HG03378 (cell line): ENCODE results near the gene ADGRL4.
A peak's percentile ranks its signal among the peaks of the same experiment; 100 is the strongest.
"Not testable (repeated sequence)": the region's sequence is repeated elsewhere in the genome, so short reads cannot be mapped to it uniquely, and the experiment has no call there.

ENCODE experiments used
- ATAC-seq: cut with Tn5 transposase; IDR thresholded peaks from one replicate; pipeline ENCODE4 v1.9.1; 2021; ENCODE audit warnings: mild to moderate bottlenecking, moderate library complexity; ENCODE audit not compliant: unreplicated experiment

Gene ADGRL4

DNA sequence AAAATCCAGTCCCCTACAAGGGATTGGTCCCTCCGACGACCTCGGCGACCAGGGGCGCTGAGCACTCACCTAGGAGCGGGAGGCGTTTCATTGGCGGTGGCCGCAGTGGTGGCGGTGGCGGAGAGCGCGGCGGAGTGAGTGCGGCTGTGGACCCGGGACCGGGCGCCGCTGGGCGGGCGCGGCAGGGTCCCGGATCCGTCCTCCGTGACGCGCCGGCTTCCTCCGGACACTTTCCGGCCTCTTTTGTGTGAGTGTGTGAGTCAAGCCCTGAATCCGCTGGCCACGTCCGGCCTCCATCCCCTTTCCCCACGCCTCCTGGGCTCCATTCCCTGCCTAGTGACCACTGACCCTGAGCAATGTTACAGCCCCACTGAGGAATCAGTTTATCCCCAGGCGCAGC, at the start of gene ADGRL4:
Gene ADGRL4 (minus strand): TSS at position 167 of the 400 bp plus-strand sequence. CDS start 76 bp downstream, at position 91.
- ATAC-seq = no peak

DNA sequence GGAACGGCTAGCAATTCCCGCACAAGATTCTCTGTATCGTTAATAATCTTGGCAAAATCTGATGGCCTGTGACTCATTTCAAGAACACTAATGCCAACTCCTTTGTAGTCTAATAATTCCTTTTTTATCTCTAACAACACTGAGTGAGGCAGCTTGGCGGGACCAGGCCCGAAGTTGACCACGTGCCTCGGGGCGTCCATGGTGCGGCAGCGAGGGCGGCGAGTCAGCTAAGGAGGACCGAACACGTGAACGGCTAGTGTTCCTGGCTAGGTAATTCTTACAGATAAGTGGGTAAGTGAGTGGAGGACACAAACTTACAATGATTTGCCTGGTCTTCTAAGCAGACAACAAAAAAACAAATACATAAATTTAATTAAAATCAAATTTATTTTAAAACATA, 49.3 kb upstream of the ADGRL4 start:
- no peak for ATAC-seq

DNA sequence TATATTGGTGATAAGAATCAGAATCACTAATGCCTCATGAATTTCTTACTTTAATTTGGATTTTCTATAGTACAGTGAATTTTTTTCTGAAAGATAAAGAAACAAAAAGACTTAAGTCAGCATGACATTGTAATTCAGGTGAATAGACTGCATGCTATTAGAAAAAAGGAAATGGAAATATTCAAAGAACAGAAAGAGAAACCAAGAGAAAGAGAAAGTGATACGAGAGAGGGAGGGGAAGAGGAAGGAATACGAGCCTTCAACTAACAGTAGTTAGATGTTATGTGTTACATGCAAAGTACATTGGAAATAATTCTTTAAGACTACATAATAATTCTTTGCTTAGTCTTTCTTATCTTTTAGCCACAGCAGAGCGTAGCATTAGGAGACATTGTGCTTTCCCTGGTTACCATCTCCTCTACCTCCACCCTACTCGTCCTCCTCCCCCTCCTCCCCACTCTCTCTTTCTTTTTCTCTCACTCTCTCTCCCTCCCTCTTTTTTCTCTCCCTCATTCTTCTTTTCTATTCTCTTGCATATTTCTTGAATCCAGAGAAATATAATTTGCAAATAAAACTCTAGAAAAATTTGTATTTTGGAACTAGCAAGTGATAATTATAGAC, 46.4 kb upstream of the ADGRL4 start:
- ATAC-seq = peak; percentile 99

DNA sequence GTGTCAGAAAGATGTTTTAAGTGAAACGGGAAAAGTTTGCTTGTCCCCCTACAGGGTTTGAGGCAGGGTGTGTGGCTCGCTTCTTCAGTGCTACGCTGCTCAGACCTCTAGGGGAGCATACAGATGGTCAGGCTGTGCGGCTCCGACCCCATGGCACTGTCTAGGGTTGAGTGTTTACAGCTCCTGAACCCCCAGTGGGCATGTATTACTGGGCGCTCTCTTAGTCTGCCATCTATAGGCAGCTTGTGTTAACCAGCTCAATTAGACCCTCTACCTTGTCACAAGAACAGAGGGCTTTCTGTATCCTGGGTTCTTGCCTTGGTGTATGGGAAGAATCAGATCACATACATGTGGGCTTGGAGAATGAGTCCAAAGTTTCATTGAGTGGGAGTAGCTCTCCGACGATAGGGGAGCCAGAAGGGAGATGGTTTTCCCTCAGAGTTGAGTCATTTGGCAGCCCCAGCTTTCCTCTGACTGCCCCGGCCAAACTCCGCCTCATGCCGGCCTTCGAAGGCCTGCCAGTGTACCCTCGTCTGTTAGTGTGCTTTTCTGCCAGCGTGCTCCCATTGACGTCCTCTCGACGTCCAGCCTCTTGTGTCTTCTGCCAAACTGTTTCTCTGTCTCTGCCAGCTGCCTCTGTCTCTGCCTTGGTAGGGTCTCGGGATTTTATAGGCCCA, 38.6 kb upstream of the ADGRL4 start:
- no peak for ATAC-seq

DNA sequence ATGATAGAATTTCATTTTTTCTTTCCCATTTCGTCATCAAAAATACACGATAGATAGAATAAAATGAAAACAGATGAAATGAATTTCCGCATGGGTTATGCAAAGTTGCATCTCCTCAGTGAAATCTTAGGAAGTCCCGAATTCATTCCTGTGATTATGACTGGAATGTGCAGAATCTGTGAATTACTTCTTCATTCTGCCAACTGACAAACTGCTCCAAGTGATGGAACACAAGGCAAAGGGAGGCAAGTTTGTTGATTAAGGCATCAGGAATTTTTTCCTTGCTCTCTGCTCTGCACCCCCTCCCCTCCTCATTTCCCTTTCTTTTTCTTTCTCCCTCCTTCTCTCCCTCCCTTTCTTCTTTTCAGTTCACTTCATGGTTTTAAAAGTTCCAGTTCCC, 37.0 kb upstream of the ADGRL4 start:
- no peak for ATAC-seq

DNA sequence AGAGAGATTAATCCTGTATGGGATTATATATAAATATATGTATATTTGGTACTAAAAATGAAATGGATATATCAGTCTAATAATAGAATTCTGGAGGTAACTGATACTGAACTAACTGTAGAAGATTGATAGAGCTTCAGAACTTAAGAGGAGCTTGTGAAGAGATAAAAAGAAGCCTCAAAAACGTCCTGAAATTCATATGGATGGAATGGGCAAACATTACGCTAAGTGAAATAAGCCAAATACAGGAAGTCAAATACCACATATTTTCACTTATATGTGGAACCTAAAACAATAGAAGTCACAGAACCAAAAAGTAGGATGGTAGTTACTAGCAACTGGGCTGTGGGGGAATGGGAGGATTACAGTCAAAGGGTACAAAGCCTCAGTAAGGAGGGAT, 36.0 kb upstream of the ADGRL4 start:
- no peak for ATAC-seq

DNA sequence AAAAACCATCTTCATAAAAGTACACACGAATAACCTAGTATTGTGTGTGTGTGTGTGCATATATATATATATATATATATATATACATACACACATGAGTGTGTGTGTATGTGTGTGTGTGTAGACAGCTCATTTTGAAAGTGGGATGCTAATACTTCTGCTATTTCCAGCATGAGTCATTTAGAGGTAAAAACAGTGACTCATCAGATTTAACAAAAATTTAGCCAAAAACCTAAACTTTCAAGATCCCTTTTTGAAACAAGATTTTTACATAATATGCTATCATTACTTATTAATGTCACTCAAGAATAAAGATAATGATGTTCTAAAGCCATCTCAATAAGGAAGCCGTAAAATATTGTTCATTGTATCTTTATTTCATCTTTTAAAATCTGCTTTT, 35.6 kb upstream of the ADGRL4 start:
- peak; percentile 68 for ATAC-seq

DNA sequence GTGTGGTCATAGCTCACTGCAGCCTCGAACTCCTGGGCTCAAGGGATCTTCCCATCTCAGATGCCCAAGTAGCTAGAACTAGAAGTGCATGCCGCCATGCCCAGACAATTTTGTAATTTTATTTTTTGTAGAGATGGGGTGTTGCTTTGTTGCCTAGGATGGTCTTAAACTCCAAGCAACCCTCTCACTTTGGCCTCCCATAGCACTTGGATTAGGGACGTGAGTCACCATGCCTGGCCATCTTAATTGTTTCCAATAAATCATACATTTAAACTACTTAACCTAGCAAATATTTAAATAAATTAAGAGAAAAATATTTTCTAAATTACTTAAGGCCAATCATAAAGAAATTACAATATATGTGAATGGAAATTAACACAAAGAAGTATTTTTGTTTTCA, 35.1 kb upstream of the ADGRL4 start:
- no peak for ATAC-seq

DNA sequence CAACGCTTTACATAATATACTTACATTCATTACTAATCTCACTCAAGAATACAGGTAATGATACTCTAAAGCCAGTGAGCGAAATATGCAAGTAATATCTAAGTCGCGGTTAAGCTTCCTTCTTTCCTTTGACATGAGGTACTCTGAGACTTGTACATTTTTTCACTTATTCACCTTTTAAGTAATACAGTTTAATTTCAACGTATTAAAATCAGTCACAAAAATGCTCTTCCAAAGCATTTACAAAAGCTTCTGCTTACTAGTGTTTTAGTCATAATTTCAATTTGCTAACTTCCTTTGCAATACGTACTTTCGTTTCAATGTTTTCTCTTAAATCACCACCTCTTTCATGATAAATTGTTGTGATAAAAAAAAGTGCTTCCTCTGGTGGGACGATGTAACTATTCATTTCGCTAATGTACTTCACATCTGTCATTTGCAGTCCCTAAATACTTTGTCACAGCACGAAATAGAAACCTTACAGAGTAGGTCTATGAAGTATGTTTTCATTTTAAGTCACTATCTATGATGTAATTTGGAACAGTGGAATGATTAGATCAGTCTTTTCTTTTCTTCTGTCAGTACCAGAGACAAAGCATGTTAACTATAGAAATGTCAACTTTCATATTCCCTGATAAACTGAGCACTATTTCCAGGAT, 34.0 kb upstream of the ADGRL4 start:
- peak; percentile 92 for ATAC-seq

DNA sequence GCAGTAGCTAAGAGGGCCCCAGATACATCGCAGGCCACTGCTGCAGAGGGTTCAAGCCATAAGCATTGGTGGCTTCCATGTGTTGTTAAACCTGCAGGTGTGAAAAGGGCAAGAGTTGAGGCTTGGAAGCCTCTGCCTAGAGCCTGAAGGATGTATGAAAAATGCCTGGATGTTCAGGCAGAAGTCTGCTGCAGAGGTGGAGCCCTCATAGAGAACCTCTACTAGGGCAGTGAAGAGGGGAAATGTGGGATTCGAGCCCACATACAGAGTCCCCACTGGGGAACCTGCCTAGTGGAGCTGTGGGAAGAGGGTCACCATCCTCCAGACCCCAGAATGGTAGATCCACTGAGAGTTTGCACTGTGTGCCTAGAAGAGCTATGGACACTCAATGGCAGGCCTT, 30.6 kb upstream of the ADGRL4 start:
- ATAC-seq = no peak

DNA sequence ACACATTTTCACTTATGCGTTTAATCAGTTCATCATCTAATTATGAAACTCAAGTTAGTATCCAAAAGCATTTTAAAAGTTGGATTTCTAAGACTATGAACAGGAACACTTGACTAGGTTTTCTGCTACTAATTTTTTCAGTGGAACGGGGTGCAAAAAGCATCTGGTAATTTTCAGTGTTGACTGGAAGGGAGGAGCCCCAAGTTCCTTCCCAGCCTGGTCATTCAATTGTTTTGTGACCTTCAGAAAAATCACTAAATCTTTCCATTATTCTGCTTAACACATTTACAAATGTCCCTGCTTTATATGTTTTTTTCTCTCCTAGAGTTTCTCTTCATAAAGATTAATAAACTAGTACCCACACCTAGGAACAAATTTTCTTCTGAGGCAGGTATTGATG, 6.0 kb upstream of the ADGRL4 start:
- ATAC-seq = no peak

DNA sequence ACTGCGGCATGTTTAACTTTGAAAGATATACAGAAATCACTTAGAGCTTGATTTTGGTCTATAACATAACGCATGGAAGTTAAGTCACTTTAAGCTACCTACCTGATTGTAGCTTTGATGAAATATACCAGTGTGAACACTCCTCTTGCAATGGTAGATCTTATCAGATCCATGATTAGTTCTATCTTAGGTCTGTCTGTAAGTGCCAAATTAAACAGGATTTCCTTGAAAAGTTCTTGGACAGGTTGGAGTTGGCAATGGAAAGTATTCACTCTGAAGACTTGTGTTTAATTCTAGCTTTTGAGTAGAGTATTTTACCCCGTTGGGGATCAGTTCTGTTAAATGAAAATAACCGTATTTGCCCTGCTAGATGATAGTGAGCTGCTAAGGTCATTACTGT, 4.1 kb upstream of the ADGRL4 start:
- no peak for ATAC-seq

DNA sequence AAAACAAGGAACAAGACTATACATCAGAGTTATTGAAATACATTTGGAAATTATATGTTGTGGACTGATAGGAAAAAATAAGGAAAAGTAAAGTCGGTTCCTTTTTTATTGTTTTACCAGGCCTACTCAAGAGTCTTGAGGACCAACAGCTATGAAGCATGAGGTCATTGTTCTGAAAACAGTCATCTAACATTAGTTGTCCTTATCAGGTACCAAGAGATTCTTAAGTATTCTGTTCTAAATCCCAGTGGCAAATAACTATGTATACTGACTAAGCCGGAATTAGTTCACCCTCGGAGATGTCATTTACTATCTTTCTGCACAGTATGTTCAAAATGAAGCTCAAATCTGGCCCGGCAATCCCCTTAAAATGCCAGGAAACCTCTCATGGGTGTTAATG, 585 bp downstream of the ADGRL4 start:
- ATAC-seq = no peak

DNA sequence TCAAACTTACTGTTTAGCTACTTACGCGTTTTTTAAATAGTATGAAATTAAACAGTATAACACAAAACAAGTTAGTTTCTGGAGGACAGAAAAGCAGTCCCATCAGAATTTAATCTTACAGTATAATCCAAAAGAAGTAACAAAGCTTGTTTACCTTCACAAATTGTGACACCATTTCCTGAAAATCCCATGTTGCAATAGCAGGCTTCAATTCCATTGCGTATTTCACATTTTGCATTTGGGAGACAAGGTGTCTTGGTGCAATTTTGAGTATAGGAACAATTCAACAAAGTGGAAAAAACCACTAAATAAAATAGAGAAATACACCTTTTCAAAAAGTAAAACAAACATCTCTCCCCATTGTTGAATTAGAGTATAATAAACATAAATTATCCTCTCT, 1.6 kb downstream of the ADGRL4 start:
- ATAC-seq = no peak

DNA sequence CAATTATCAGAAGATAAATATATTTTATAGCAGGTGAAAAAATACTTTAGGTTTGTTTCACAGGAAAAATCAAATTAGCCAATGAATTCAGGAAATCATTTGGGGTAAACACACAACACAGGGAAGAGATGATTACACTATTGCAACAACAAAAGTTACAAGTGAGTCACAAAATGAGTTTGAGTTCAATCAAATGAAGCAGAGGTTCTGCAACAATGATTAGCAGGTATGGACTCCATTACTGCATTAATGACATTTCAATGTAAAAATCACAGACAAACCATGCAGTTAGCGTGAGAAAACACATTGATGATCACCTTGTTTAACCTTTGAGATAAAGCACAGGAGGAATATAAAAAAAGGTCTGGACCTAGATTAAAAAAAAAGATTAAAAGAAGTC, 9.7 kb downstream of the ADGRL4 start:
- no peak for ATAC-seq

DNA sequence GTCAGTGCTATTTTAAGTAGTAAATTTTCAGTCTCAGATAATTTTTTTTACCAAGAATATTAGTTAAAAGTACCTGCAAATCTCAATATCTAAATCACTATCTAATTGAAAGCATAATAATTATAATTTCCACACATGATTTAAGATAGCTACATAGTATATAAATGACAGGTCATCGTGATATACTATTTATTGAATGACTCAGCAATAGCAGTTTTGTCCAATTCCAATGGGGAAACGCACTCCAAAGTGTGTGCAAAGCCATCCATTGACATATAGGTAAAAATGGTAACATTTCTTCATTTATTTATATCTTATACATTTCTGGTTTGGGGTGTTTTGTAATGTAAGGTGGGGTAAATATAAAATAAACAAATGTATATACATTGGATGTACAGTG, 19.5 kb downstream of the ADGRL4 start:
- ATAC-seq = no peak

DNA sequence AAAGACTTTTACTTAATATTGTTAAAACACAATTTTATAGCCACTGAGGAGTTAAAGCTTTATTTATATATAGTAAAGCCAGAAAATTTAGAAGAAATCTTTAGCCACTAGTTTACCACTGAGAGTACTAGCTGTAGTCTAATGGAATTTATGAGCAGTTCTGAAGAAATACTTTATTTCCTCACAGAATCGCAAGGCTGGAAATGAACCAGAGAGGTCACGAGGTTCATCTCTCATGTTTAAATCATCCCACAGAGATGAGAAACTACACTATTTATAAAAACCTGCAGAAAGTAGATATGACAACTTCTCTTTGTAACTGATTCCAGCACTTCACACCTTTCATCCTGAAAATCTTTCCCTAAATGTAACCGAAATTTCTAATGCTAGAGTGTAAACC, 26.0 kb downstream of the ADGRL4 start:
- no peak for ATAC-seq

DNA sequence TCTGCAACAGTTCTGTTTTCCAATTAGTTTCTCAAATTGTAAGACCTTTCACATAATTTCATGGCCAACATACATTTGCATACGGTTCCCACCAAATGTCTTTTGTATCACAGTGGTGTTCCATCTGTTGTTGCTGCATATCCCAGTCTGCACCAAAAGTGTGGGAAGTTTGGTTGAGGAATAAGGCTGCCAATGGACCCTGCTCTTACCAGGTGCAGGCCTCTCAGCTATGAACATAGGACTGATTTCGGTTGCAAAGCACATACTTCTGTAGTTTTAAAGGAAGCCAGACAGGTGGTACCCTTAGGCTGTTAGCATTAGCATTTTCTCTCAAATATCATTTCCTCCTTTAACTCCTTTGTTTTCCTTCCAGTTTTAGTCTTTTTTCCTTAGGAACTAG, 33.8 kb downstream of the ADGRL4 start:
- ATAC-seq = no peak

DNA sequence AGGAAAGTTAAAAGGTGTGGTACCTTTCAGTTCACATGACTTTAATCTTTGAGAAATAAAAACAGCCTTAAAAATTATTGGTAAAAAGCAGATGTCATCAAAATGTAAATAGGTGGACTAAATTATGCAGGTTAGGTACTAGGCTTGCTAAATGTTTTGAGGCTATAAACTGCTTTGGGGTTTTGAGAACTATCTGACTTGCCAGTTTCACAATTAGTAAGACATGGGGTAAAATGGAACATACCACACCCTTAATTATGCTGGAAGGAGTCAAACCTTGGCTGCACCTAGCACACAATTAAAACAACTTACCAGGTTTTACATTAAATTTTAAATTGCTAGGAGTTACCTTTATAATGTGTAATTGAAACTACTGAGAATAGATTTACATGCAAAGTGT, 39.4 kb downstream of the ADGRL4 start:
- ATAC-seq = not testable (repeated sequence)

DNA sequence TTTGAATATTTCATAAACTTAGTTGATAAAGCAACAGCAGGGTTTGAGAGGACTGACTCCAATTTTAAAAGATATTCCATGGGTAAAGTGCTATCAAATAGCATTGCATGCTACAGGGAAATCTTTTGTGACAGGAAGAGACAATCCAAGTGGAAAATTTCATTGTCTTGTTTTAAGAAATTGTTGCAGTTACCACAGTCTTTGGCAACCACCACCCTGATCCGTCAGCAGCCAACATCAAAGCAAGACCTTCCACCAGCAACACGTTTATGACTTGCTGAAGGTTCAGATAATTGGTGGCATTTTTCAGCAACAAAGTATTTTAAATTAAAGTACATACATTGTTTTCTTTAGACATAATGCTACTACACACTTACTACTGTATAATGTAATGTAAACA, 47.8 kb downstream of the ADGRL4 start:
- no peak for ATAC-seq

DNA sequence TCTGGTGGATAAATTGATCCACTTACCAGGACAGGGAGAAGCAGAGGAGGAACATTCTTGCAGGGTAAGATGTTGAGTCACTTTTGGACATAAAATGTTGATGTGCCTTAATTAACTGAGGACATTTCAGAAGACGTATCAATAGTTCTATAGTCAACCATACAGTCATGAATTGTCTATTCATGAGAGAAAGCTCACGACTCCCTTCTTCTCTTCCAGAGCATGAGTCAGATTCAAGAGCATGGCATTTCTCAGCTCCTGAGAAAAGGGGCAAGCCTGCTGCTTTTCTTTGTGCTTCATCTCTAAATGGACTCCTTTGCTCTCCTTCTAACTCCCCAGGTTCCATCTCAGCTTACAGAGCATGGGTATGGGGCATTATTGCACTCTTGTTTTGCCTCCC, 55.7 kb downstream of the ADGRL4 start:
- ATAC-seq = no peak

DNA sequence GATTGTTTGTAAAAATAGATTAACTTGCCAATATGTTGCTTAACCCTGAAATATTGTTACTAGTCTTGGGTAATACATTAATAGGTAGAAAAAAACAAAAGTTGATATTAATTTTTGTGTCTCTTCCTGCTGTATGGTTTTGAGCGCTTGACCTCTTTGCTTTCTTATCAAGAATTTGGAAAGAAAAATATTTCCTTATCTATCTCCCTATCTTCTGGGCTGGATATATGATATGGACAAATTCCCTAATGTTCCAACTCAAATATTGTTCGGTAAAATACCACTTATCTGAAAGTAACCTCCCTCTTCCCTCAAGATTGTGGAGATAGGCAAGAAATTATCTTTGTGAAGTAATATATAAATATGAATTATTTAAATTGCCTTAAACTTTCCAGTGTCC, 57.3 kb downstream of the ADGRL4 start:
- ATAC-seq = no peak
